Stimulated activated CD4-positive, alpha-beta T cell treated with anti-CD3 and anti-CD28 coated beads, TNF-alpha, amount 100 ng/mL, for 1 hour (primary cell): ENCODE data around the gene PELO.

Experiments
- DNase-seq, 3 donors: peaks; one replicate each; pipeline ENCODE4 v3.0.0-alpha.2; 2020; ENCODE audit warnings: low read depth in 3 of 3, low spot score in 1 of 3

PELO gene

GRCh38 chr5:52771343-52772039, 16.2 kb upstream of the PELO start:
- no peak for DNase-seq

- no peak for DNase-seq
Observed at GRCh38 chr5:52772668-52773067, 15.0 kb upstream of the PELO start.

- no peak for DNase-seq
Observed at GRCh38 chr5:52773342-52773741, 14.4 kb upstream of the PELO start.

- no peak for DNase-seq
Observed at GRCh38 chr5:52774005-52774410, 13.7 kb upstream of the PELO start.

GRCh38 chr5:52776116-52776515, 11.6 kb upstream of the PELO start:
- no peak for DNase-seq

GRCh38 chr5:52777186-52777585, 10.5 kb upstream of the PELO start:
- no peak for DNase-seq

GRCh38 chr5:52778781-52779180, 8.9 kb upstream of the PELO start:
- no peak for DNase-seq

- DNase-seq, result no peak
Observed at GRCh38 chr5:52779213-52779612, 8.5 kb upstream of the PELO start.

- DNase-seq, result no peak
Observed at GRCh38 chr5:52783226-52783959, 4.3 kb upstream of the PELO start.

GRCh38 chr5:52784737-52785136, 3.0 kb upstream of the PELO start:
- no peak for DNase-seq

GRCh38 chr5:52786391-52786790, 1.3 kb upstream of the PELO start:
- no peak for DNase-seq

- DNase-seq, result no peak
Observed at GRCh38 chr5:52786949-52787599, 642 bp upstream of the PELO start.

- no peak for DNase-seq
Observed at GRCh38 chr5:52788505-52788821, 747 bp downstream of the PELO start.

GRCh38 chr5:52789378-52789777, 1.7 kb downstream of the PELO start:
- no peak for DNase-seq

GRCh38 chr5:52789851-52790250, 2.1 kb downstream of the PELO start:
- no peak for DNase-seq

- DNase-seq, result no peak
Observed at GRCh38 chr5:52791366-52791765, 3.6 kb downstream of the PELO start.

- no peak for DNase-seq
Observed at GRCh38 chr5:52794519-52794918, 6.8 kb downstream of the PELO start.

- no peak for DNase-seq
Observed at GRCh38 chr5:52796031-52796430, 8.3 kb downstream of the PELO start.

GRCh38 chr5:52796516-52797103, 8.9 kb downstream of the PELO start:
- DNase-seq, result no peak

- DNase-seq, result no peak
Observed at GRCh38 chr5:52798938-52799337, 11.2 kb downstream of the PELO start.

GRCh38 chr5:52799358-52799982, 11.8 kb downstream of the PELO start:
- DNase-seq, result peak in 1 of 3 donors; percentile 8

GRCh38 chr5:52799983-52800393, 12.3 kb downstream of the PELO start:
- DNase-seq, result peak; percentile 90 to 93 (median 92)
